ENCODE measurements around the gene SMIM35.

GRCh38 chr11:118045191-118045590 lies 41.6 kb downstream of the SMIM35 start:
- TF ChIP-seq CTCF (IDR thresholded peaks at IDR 0.05; ENCODE audit: low read length), result no peak
- TF ChIP-seq EZH2 (IDR thresholded peaks at IDR 0.05; ENCODE audit: borderline replicate concordance, low read length), result no peak
